Embryonic facial prominence (tissue), 1 donor: ENCODE results near the gene ITGB7.

Experiments used
- DNase-seq: peaks from one replicate; pipeline ENCODE4 v3.0.0-alpha.2; 2016; ENCODE audit errors: extremely low spot score

The ITGB7 gene

GRCh38 chr12:53207042-53207441, at the start of gene ITGB7:
Gene ITGB7, minus strand, starts transcription at chr12:53207251. Its CDS starts 6,808 bp downstream, at chr12:53200443.
- no peak for DNase-seq

- DNase-seq: no peak
Observed at GRCh38 chr12:53255996-53256395, 48.9 kb upstream of the ITGB7 start.

GRCh38 chr12:53254816-53255545, 47.9 kb upstream of the ITGB7 start:
- DNase-seq: no peak

GRCh38 chr12:53253298-53253697, 46.2 kb upstream of the ITGB7 start:
- no peak for DNase-seq

GRCh38 chr12:53252349-53252916, 45.4 kb upstream of the ITGB7 start:
- DNase-seq: no peak

- no peak for DNase-seq
Observed at GRCh38 chr12:53251477-53252348, 44.7 kb upstream of the ITGB7 start.

- no peak for DNase-seq
Observed at GRCh38 chr12:53245286-53245685, 38.2 kb upstream of the ITGB7 start.

- DNase-seq: no peak
Observed at GRCh38 chr12:53244337-53244736, 37.3 kb upstream of the ITGB7 start.

GRCh38 chr12:53241623-53242412, 34.8 kb upstream of the ITGB7 start:
- no peak for DNase-seq

GRCh38 chr12:53239643-53240258, 32.7 kb upstream of the ITGB7 start:
- no peak for DNase-seq

GRCh38 chr12:53236443-53237111, 29.5 kb upstream of the ITGB7 start:
- DNase-seq: no peak

- DNase-seq: no peak
Observed at GRCh38 chr12:53235742-53236442, 28.8 kb upstream of the ITGB7 start.

GRCh38 chr12:53235164-53235563, 28.1 kb upstream of the ITGB7 start:
- DNase-seq: no peak

- peak; percentile 49 for DNase-seq
Observed at GRCh38 chr12:53234271-53234914, 27.3 kb upstream of the ITGB7 start.

GRCh38 chr12:53233671-53234121, 26.6 kb upstream of the ITGB7 start:
- DNase-seq: peak; percentile 61

- DNase-seq: no peak
Observed at GRCh38 chr12:53232646-53233461, 25.8 kb upstream of the ITGB7 start.

- peak; percentile 64 for DNase-seq
Observed at GRCh38 chr12:53231921-53232645, 25.0 kb upstream of the ITGB7 start, which contains the start of gene RARG. Gene RARG, minus strand, starts transcription at chr12:53232209. Its CDS starts 4,664 bp downstream, at chr12:53227545.

- DNase-seq: no peak
Observed at GRCh38 chr12:53231671-53231920, 24.5 kb upstream of the ITGB7 start.
